HG03135 (cell line): ENCODE results near the gene ICE1.
"Not testable (repeated sequence)": the region's sequence is repeated elsewhere in the genome, so short reads cannot be mapped to it uniquely, and the experiment has no call there.

Experiments used
- ATAC-seq: cut with Tn5 transposase; IDR thresholded peaks from one replicate; pipeline ENCODE4 v1.9.1; 2021; ENCODE audit warnings: mild to moderate bottlenecking, moderate library complexity; ENCODE audit not compliant: unreplicated experiment

Gene ICE1

GRCh38 chr5:5432020-5432707 lies 9.7 kb downstream of the ICE1 start:
- ATAC-seq, result no peak

GRCh38 chr5:5436203-5436760 lies 13.8 kb downstream of the ICE1 start:
- no peak for ATAC-seq

GRCh38 chr5:5437227-5438172 lies 15.0 kb downstream of the ICE1 start:
- ATAC-seq, result no peak

- no peak for ATAC-seq
These were observed 29.4 kb downstream of the ICE1 start for GRCh38 chr5:5451863-5452262.

GRCh38 chr5:5453131-5453530 lies 30.7 kb downstream of the ICE1 start:
- ATAC-seq, result no peak

GRCh38 chr5:5454391-5454790 lies 31.9 kb downstream of the ICE1 start:
- no peak for ATAC-seq

- ATAC-seq, result no peak
These were observed 34.4 kb downstream of the ICE1 start for GRCh38 chr5:5456858-5457257.

GRCh38 chr5:5460311-5460710 lies 37.8 kb downstream of the ICE1 start:
- ATAC-seq, result no peak

- no peak for ATAC-seq
These were observed 38.5 kb downstream of the ICE1 start for GRCh38 chr5:5461012-5461411.

- no peak for ATAC-seq
These were observed 41.7 kb downstream of the ICE1 start for GRCh38 chr5:5464036-5464715.

- ATAC-seq, result no peak
These were observed 43.8 kb downstream of the ICE1 start for GRCh38 chr5:5466227-5466626.

GRCh38 chr5:5467737-5468136 lies 45.3 kb downstream of the ICE1 start:
- ATAC-seq, result no peak

- ATAC-seq, result no peak
These were observed 48.5 kb downstream of the ICE1 start for GRCh38 chr5:5470933-5471332.

- no peak for ATAC-seq
These were observed 50.7 kb downstream of the ICE1 start for GRCh38 chr5:5473226-5473625.

- ATAC-seq, result no peak
These were observed 52.5 kb downstream of the ICE1 start for GRCh38 chr5:5474961-5475360.

GRCh38 chr5:5475975-5476374 lies 53.5 kb downstream of the ICE1 start:
- ATAC-seq, result no peak

GRCh38 chr5:5479578-5479977 lies 57.1 kb downstream of the ICE1 start:
- not testable (repeated sequence) for ATAC-seq

- ATAC-seq, result no peak
These were observed 58.1 kb downstream of the ICE1 start for GRCh38 chr5:5480481-5481111.

GRCh38 chr5:5481206-5481605 lies 58.7 kb downstream of the ICE1 start:
- no peak for ATAC-seq

GRCh38 chr5:5481633-5482032 lies 59.2 kb downstream of the ICE1 start:
- no peak for ATAC-seq

- ATAC-seq, result no peak
These were observed 60.9 kb downstream of the ICE1 start for GRCh38 chr5:5483350-5483749.
